HUDEP-2 (cell line): ENCODE data around the gene CUL7.
A peak's percentile ranks its signal among the peaks of the same experiment; 100 is the strongest.
"Not testable (repeated sequence)": the region's sequence is repeated elsewhere in the genome, so short reads cannot be mapped to it uniquely, and the experiment has no call there.

Experiments
- DNase-seq, 76 experiments: peaks; one replicate each; lab custom pipeline; 2025; ENCODE audit not compliant: unreplicated experiment in 76 of 76; lab: John Stamatoyannopoulos, UW

The CUL7 gene

DNA sequence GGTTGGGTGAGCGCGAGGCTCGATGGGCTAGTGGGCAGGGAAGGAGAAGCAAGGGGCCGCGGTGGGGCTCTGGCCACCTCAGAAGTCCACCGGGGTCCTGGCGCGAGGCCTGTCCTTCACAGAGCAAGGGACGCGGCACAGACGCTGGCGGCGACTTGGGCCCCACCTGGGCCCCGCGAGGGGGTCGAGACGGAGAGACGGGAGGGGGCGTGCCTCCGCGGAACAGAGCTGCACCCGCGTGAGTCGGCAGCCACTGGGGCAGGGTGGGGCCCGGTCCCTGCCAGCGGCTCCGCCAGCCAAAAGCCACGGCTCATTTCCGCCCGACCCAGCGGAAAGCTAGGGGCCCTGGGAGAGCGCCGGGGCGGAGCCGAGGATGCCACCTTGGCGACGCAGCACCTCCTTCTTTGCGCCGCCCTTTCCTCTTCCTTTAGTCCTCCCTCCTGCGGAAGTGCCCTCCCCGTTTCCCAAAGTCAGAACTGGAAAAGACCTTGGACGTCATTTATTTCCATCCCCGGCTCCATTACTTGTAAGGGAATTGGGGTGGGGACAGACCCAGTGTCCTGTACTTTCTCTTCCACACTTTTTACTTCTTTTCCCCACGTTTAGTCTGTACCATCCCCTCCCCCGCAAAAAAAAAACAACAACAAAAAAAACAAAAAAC, at the start of gene CUL7:
Gene CUL7, minus strand, starts transcription at position 307 of the 661 bp plus-strand sequence. CDS start 1,063 bp downstream, outside the sequence.
- peak in 75 of 76 experiments; percentile 42 to 97 (median 95) for DNase-seq

DNA sequence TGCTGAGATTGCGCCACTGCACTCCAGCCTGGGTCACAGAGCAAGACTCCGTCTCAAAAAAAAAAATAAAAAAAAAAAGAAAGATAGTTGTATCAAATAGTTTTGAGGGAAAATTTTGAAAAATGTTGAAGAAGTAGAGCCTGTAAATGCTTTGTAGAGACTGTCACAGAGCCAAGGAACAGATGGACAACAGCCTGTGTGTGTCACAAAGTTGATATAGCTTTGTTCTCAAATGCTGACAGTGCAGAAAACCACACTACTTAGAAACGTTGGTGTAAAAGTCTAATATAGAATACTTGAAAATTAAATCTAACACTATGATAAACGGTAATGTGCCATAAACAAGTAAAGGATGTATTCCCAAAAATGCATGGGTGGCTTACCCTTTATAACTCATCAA, 47.8 kb upstream of the CUL7 start:
- no peak for DNase-seq

DNA sequence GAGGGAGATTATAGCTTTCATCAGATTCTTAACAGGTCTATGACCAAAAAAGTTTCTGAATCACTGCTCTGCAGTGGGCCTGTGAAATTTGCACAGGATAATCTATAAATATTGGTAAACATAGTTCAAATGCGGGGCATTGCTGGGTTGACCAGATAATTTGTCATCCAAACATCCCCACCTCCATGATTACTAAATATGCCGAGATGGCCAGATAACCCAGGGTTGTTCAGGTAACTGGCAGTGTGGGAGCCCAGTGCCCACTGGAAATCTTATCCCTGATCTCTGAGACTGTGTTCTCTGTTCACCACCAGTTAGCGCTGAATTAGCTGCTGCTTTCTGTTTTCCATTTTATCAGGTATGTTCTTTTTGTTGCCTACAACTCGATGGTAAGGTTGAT, 43.9 kb upstream of the CUL7 start:
- no peak for DNase-seq

DNA sequence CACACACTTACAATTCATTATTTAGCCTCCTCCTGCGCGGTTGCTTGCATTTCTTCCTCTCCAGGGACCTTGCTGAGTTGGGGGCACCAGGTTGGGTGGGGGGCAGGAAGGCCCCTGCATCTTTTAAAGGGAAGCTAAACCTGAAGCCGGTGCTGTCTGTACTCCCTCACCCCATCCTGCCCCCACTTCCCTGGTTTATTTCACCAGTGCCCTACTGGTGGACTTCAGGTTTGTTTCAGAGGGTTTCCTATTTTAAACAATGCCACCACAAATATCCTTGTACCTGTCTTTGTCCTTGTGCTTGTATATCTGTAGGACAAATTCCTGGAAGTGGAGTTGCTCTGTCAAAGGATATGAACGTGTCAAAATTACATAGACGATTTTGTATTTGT, 43.4 kb upstream of the CUL7 start:
- no peak for DNase-seq

DNA sequence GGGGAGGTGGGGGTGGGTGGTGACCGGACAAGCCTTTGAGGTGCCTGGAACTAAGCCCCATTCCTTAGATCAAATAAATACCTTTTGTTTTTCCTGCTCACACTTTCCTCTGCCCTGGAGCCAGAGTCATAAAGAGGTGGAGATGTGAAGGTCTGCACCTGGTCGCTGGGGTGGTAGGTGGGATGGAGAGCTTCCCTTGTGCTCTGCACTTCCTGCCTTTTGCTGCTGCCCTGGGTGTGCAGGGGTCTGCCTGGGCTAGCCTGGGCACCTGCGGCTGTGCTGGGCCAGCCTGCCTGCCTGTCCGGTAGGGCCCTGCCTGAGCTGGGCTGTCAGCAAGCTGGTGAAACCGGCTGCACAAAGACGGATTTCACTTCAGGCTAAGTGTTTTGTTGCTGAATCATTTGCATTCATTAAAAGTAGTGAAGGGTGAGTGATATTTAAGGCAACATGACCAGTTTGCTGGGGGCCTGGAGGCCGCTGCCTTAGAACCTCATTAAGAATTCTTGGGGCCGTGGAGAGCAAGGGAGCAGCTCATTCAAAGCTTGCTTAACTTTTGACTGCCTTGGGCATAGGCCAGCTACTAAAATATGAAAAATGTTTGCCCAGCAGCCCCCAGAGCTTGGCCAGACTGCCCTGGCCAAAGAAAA, 42.9 kb upstream of the CUL7 start:
- DNase-seq: no peak

DNA sequence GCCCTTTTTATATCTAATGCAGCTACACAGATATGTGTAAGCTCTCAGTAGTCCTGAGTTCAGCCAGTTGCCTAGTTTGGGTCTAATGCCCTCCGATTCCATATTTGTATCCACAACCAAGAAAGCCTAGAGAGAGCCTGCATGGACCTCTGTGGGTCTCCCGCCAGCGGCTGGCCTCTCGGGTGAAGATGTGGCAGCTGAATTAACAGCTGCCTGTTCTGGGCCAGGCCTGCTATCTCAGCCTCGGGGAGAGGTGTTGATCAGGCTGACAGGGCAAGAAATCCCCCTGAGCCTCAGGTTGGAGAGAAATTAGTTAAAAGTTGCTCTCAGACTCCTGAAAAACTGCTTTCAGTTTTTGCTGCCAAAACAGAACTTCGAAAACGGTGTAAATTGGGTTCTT, 42.3 kb upstream of the CUL7 start:
- DNase-seq: no peak

DNA sequence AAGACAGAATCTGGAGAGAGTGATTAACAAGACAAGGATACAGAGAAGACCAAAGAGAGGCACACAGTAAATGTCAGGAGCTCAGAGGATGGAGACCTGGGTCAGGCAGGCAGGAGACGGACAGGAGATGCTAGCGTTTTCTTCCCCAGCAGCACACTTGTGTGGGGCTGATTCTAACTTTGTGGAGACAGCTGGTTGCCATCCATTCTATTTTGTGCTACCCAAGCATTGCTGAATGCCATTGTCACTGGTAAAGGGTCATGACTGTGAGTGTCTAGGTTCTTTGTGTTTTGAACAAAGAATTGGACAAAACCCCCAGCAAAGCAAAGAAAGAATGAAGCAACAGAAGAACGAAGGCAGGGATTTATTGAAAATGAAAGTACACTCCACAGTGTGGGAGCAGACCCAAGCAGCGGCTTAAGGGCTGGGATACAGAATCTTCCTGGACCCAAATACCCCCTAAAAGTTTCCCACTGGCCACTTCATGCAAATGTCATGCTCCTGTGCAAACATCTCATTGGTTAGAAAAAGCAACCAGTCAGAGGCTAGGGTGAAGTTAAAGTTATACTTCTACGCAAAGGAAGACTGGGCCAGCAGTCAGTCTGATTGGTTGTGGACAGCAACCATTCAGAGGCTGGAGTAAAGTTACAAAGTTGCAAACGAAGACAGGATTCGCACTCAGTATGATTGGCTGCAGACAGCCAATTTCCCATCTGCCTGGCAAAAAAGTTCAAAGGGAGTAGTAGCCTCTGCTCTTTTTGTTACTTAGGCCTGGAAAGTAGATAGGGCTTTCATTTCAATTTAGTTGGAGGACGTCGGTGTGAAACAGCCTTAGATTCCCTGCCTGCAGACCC, 40.0 kb upstream of the CUL7 start:
- DNase-seq: no peak

DNA sequence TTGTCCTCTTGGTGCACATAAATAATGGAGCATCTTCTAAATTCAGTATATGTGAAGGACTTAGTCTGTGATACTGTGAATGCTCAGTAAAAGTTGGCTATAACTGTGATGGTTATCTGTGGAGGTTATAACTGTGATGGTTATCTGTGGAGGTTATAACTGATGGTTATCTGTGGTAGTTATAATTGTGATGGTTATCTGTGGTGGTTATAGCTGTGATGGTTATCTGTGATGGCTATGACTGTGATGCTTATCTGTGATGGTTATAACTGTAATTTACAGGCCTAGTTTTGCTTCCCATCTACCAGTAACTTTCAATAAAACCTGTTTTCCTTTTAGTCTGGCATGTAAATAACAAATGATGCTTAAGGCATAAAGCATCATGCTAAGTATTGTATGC, 39.0 kb upstream of the CUL7 start:
- no peak for DNase-seq

DNA sequence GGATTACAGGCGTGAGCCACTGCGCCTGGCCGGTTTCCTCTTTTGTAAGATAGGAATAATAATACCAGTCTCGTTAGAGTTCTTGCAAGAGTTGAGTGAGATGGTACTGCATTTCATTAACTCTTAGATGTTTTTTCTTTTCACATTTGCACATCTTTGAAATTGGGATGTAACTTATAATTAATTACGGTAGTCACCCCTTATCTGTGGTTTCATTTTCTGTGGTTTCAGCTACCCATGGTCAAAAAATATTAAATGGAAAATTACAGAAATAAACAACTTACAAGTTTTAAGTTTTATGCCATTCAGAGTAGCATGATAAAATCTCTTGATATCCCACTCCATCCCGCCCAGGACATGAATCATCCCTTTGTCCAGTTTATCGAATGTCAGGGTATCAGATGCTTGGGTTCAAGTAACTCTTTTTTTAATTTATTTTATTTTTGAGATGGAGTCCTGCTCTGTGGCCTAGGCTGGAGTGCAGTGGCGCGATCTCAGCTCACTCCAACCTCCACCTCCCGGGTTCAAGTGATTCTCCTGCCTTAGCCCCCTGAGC, 37.9 kb upstream of the CUL7 start:
- no peak for DNase-seq

DNA sequence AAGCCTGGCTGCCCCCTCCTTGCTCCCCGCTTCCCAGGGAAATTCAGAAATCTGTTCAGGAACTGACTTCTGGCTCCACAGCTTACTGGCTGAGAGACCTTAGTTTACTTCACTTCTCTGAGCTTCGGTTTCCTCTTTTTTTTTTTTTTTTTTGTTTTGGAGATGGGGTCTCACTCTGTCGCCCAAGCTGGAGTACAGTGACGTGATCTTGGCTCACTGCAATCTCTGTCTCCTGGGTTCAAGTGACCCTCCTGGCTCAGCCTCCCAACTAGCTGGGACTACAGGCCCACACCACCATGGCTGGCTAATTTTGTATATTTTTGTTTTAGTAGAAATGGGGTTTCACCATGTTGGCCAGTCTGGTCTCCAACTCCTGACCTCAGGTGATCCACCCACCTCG, 37.4 kb upstream of the CUL7 start:
- no peak for DNase-seq

DNA sequence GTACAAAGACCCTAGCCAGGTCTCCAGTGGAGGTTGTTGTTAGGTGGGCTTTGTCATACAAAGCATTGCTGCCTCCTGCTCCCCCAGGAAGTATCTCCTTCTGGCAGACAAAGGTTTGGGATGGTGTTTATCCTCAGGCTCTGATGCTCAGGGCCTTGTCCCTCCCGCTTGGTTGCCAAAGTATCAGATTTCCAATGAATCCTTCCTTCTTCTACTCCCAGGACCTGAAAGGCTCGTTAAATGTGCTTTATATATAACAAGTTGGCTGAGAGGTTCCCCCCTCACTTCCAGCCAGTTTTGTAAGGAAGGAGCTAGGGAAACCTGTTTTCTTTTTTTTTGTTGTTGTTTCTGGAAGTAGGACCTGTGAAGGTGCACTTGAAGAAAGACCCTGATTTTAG, 36.9 kb upstream of the CUL7 start:
- no peak for DNase-seq

DNA sequence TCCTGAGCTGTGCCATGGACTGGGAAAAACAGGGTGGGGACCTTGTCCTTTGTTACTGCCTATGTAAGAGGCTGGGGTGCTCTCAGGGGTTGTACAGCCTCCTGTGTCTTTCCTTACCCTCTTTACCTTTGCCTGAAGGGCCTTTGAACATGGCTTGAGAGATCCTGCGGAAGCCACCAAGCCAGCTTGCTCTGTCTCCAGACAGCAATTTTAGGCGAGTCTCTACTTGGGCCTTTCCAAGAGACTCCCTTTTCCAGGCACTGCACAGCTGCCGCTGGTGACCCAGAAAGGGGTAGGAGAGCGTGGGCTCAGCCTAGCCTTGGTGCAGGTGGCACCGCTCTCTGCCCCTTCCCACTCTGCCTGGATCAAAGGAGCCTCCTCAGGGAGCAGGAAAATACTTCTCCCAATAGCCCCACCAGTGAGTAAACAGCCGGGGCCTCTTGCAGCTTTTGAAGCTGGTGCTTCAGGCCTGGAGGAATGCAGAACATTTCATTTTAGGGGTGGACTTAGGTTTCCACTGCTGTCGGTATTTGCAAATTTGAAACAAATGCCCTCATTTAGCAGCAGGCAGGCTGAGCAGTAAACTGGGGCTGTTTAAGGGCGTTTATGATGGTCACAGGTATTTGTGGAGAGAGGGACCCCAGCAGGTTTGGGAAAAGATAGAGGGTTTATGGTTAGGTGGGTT, 36.4 kb upstream of the CUL7 start:
- no peak for DNase-seq

DNA sequence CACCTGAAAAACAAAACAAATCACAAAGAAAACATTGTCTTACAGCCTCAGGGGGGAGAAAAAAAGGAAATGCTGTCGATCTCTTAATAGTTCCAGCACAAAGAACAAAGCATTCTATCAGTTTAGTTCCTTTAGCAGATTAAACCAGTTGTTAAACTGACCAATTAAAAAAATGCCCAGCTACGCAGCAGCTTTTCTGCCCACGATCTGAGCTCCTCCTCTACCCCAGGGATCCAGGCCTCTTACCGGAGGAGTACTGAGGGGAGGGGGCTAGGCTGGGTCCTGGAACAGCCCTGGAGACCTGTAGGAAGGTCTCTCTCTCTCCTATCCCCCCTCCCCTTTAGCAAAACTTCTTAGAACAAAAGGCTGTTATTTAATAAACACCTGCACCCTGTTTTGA, 35.8 kb upstream of the CUL7 start:
- no peak for DNase-seq

DNA sequence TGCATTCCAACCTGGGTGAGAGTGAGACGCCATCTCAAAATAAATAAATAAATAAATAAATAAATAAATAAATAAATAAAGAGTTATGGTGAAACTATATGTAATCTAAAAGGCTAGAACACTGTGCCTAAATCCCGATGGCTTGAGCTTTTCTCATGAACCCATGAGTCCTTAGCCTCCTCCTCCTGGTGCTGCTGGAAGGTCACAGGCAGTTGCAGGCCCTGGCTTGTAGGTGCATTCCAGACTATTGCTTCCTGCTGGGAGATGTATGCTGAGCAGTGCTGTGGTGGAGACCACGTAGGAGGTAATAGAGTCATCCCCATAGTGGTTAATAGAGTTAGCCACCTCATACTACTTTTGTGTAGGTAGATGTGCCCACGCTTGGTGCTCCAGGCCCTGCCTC, 35.0 kb upstream of the CUL7 start:
- no peak for DNase-seq

DNA sequence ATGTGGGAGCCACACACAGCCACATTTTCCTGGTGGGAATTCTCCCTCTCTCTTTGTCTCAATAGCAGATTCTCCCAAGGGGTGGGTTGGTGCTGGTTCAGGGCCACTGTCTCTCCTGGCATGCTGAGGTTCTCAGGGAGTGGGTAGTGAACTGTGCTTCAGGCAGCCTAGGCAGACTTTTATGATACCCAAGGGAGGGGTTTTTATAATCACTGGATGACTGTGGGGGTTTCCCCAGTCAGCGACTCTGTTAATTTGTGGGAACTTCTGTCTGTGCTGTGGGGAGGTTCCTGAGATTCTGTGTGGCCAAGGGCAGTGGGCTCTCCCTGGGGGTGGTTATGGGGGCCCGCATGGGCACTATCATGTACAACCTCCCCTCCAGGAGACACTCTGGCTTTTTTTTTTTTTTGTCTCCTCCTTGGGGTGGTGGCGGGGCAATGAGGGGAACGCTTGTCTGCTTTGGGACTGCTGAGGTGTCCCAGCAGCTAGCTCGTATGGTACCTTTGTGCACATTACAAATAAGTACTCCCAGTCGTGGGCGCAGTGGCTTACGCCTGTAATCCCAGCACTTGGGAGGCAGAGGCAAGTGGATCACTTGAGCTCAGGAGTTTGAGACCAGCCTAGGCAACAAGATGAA, 32.5 kb upstream of the CUL7 start:
- DNase-seq: no peak

DNA sequence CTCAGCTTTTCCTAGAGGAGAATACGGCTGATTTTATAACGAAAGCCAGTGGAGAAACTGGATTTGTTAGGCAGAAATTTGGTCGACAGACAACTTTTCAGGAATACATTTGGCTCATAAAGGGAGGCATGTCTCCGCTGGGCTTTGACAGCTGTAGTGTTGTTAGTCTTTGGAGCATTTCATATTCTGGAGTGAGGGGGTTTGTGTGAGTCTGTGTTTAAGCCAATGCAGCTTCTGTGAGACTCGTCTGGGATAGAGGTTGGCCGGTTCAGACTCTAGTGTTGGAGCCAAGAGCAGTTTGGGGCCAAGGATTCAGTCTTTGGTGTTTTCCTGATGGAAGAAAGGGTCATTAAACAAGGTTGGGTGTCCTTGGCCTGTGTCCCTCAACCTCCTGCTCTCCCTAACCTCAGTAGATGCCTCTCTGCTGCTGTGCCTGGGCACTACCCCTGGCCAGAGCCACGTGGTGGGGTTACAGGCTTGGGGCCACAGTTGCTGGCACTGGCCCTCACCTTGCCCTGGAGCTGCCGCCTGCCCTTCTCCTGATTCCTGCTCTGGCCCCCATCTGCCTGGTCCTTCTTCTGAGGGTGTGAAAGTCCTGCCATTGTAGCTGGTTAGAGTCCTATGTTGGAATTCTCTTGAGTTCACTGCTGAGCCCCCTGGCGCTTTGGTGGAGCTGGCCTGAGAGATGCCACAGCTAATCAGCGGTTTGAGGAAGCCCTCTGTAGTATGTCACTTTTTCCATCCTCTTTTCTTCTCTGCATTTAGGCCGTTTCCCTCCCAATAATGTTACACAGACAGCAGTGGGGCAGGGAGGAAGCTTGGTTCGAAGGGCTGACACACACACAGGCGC, 29.4 kb upstream of the CUL7 start:
- DNase-seq: peak in 1 of 76 experiments; percentile 18

DNA sequence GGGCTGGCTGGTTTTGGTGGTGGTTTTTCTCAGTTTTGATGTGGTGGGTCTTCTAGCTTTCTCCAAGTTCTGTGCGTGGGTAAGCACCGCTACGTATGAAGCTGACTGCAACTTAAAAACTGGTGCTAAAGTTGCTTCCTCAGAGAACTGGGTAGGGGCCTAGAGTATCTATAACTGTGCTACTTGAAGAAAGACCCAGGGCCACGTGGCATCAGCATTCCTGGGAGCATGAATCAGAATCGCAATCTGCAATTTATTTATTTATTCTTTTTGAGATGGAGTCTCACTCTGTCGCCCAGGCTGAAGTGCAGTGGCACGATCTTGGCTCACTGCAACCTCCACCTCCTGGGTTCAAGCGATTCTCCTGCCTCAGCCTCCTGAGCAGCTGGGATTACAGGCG, 28.3 kb upstream of the CUL7 start:
- not testable (repeated sequence) for DNase-seq

DNA sequence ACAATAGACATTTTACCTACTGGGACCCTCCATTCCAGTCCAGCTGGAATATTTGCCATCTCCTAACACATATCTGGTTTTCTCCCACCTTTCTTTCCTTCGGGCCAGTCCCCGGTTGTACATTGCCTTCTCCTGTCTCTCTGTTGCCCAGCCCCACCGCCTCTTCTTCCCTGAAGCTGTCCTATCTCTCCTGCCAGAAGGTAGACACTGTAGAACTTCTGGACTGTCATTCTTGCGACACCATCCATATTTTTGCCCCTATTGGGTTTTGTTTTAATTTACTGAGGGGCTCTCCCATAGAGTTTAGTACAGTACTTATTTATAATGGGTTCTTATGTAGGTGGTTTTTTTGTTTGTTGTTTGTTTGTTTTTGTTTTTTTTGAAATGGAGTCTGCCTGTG, 27.4 kb upstream of the CUL7 start:
- DNase-seq: no peak

DNA sequence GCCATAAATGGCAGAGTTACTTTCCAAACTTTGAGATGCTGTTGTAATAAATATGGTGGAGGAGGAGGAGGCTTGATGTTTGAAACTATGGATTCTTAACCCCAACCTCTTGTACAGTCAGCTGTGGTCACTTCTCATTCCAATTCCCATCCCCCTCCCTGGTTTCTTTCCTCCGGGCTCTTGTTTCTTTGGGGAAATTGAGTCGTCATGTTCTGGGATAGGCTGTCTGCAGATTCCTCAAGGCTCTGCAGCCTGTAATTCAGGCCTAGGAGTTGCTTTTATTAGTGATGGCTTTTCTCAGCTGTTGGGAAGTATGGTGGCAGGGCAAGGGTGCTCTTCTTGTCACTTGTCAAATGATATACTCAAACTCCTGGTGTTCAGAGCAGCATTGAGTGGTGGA, 25.0 kb upstream of the CUL7 start:
- no peak for DNase-seq
